Brain microvascular endothelial cell (primary cell): ENCODE results near the gene NPLOC4.

Experiments used
- DNase-seq: peaks from one replicate; pipeline ENCODE4 v3.0.0-alpha.2; 2020
- H3K27ac ChIP-seq: fragments of 250-450 bp; sonication (Bioruptor Pico); 2 replicates; pipeline ENCODE4 v1.5.1; 2020; ENCODE audit warnings: mild to moderate bottlenecking, moderate library complexity
- H3K27me3 ChIP-seq: fragments of 250-450 bp; sonication (Bioruptor Pico); replicated peaks from 2 replicates; pipeline ENCODE4 v1.5.1; 2020; ENCODE audit warnings: mild to moderate bottlenecking
- H3K36me3 ChIP-seq: fragments of 250-450 bp; sonication (Bioruptor Pico); replicated peaks from 2 replicates; pipeline ENCODE4 v1.5.1; 2020; ENCODE audit warnings: mild to moderate bottlenecking
- H3K4me3 ChIP-seq: 2 replicates; pipeline ENCODE4 v1.5.1; 2011; ENCODE audit warnings: low read depth, mild to moderate bottlenecking, control low read depth, low read length, moderate library complexity
- CTCF ChIP-seq: IDR thresholded peaks from 2 replicates; pipeline ENCODE4 v1.5.1; 2011; ENCODE audit warnings: low read depth, mild to moderate bottlenecking, moderate library complexity, low read length, control low read depth, inconsistent platforms; ENCODE audit errors: missing control alignments
- in situ Hi-C: cut with HindIII; loops from 2 replicates; pipeline ENCODE4 v1.10.0; 2017; ENCODE audit warnings: low sequenced_read_pairs, low pct_ligation_motif_present

Gene NPLOC4

DNA sequence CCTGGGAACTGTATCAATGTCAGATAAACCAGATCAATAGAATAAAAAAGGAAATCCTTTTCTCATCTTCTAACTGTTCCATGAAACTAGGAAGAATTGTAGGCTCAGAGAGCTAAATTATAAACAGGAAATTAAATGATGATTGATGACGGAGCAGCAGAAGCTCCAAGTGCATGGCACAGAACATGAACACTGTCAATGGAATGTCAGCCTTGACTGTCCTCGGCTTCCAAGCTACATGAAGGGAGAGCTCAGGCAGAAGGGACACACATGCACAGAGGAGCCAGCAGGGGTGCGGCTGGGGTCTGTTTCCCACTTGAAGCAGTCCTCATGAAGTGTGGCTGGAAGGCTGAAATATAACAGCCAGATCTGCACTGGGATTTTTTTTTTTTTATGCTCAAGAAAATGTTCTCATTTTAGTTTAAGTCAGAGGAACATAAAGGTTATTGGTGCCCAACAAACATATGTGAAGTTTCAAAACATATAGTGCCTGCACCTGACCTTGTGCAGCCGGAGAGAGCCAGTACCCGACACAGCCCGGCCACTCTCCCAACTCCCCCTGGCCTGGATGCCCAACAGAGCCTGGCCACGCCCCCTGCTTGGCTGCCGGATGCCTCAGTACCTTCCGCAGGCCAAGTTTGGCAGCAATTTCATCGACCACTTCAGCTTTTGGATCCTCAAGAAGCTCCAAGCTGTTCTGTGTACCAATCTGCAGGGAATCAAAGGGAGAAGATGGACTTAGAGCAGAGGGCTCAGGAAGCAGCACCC lies 37.0 kb downstream of the NPLOC4 start:
- H3K27ac ChIP-seq: peak overlapping the region; percentile 84
- peak; percentile 17 for TF ChIP-seq CTCF

DNA sequence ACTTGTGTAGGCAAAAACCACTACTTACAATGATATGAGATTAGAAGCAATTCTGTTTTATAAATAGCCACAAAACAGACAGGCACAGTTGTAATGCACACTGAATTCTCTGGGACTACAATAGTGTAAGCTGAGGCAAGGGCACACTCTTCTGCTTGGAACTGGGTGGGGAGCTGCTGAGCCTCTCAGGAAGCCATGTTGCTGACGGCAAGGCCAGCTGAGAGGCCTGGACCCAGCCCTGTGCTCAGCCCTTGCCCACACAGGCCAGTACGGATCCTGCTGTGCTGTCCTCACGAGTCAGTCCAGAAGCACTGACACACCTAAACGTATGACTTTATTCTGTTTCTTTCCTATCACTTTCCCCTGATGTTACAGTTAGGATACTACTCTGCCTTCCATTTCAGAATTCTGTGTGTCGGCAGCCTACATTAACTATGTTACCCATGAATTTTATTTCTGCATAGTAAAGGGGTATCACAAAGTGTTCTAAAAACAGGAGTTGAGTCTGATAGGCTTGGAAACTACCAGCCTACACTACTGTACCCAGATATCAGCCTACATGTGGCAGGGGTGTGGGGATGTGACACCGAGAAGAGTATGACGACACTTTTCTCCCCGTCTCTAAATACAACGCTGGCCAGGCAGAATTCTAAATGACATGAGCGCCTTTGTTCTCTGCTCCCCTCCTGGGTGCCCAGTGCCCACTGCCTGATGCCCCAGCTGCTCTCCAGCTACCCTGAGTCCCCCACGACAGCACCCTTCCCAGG lies 43.6 kb downstream of the NPLOC4 start:
- Histone ChIP-seq H3K27ac (no peak overlapping the region), H3K27me3 (no peaks in the 10 kb centered on the region), H3K4me3 (no peak overlapping the region), H3K36me3 (peaks cover 66% of the 10 kb centered on the region)
- in situ Hi-C loops: no loop called here
- TF ChIP-seq CTCF: no peak
- DNase-seq: no peak

More for the DNA sequence above, 37.0 kb downstream of the NPLOC4 start:
- in situ Hi-C loops: no loop called here
- no peak overlapping the region for H3K4me3 ChIP-seq
- no peaks in the 10 kb centered on the region for H3K27me3 ChIP-seq
- H3K36me3 ChIP-seq: peaks cover 59% of the 10 kb centered on the region
- DNase-seq: peak; percentile 74

GRCh38 chr17:81591971-81592370 lies 44.9 kb downstream of the NPLOC4 start:
- no peak for DNase-seq
- Histone ChIP-seq H3K4me3 (no peak overlapping the region), H3K36me3 (peaks cover 72% of the 10 kb centered on the region), H3K27ac (no peak overlapping the region), H3K27me3 (no peaks in the 10 kb centered on the region)
- TF ChIP-seq CTCF: no peak
- in situ Hi-C loops: no loop called here

- no peaks in the 10 kb centered on the region for H3K27me3 ChIP-seq
- no peak for TF ChIP-seq CTCF
Observed at GRCh38 chr17:81590121-81590520, 46.8 kb downstream of the NPLOC4 start.

DNA sequence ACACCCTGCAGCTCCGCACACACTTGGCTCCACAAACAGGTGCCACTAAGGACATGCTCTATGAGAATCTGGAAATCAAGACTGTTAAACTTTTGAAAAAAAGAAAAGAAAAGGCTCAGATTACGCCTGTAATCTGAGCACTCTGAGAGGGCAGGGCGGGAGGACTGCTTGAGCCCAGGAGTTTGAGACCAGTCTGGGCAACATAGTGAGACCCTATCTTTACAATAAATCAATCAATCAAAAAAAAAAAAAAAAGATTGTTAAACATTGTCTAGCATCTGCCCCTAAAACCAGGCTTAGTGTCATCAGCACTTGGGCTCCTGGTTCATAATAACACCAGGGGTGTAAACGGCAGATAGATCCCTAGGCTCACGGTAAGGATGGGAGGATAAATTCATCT lies 47.3 kb downstream of the NPLOC4 start:
- no peak for TF ChIP-seq CTCF
- in situ Hi-C loops: no loop called here
- no peak for DNase-seq

More at GRCh38 chr17:81590121-81590520, 46.8 kb downstream of the NPLOC4 start:
- no peak overlapping the region for H3K4me3 ChIP-seq
- no peak for DNase-seq
- H3K27ac ChIP-seq: no peak overlapping the region
- in situ Hi-C loops: no loop called here
- peaks cover 78% of the 10 kb centered on the region for H3K36me3 ChIP-seq

More for the DNA sequence above, 47.3 kb downstream of the NPLOC4 start:
- Histone ChIP-seq H3K27ac (no peak overlapping the region), H3K27me3 (no peaks in the 10 kb centered on the region), H3K4me3 (no peak overlapping the region), H3K36me3 (peaks cover 75% of the 10 kb centered on the region)
